Dermis microvascular lymphatic vessel endothelial cell (primary cell): Measurements from ENCODE around the gene ENTREP3. TPM values are rescaled to one million over a fixed set of nuclear protein-coding genes. Genes with fewer than 3 reads are reported as not detected.
"Not testable (repeated sequence)": the region's sequence is repeated elsewhere in the genome, so short reads cannot be mapped to it uniquely, and the experiment has no call there.

Experiments used
- DNase-seq, 2 donors: peaks; one replicate each; pipeline versions ENCODE4 v3.0.0 to v3.0.0-alpha.2; 2010; ENCODE audit warnings: low read depth in 2 of 2
- total RNA-seq: library from RNA; depleted of rRNA; stranded (reverse); fragments of >200 nt; gene quantifications from 2 replicates; pipeline ENCODE4 v1.2.1, GENCODE V29; 2014

ENTREP3 gene
- total RNA-seq, 1 donor from 2014 or later, result 3.0 TPM

DNA sequence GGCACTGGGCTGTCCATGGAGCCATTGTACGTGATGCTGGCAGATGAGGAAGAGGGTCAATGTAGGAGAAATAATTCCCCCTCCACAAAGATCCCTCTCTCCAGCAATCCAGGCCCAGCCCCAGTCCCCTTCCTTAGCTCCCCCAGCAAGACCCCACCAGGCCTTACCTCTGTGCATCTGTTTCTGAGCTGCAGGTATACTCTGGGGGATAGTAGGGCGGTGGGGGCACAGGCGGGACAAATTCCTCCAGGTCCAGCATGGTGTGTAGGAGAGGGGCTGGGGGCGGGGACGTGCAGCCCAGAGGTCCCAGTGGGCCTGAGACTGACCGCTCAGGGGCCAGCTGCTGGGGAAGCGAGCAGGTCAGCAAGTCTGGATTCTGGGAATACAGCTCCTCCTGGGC is 3.7 kb downstream of the ENTREP3 start:
- DNase-seq, result no peak

GRCh38 chr1:155250633-155251449 is 4.4 kb downstream of the ENTREP3 start:
- peak; percentile 78 to 92 for DNase-seq

DNA sequence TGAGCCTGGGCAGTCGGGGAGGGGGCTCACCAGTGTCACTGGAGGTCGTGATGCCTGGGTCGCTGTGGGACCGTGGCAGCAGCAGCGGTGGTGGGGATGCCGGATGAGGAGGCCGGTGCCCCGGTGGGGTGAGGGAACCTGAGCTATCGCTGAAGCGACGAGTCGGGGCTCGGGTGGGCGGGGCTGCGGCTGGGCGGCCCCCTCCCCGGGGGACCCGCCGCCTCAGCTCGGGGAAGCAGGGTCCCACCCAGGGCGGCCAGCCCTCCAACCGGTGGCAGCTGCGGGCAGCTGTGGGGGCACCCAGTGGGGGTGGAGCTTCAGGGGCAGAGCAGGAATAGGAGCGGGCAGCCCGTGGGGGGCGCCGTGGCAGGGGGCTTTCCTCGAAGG is 5.0 kb downstream of the ENTREP3 start:
- DNase-seq, result no peak

- no peak for DNase-seq
Observed at GRCh38 chr1:155247667-155248553, 7.4 kb downstream of the ENTREP3 start.

DNA sequence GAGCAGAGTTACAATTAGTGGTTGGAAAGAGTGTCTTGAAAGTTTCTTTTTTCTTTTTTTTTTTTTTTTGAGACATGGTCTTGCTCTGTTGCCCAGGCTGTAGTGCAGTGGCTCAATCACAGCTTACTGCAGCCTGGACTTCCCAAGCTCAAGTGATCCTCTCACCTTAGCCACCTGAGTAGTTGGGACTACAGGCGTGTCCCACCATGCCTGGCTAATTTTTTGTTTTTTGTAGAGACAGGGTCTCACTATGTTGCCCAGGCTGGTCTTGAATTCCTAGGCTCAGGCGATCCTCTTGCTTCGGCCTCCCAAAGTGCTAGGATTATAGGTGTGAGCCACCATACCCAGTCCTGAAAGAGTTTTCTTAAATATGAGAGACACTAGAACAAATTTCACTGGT is 8.5 kb downstream of the ENTREP3 start:
- DNase-seq, result not testable (repeated sequence)

DNA sequence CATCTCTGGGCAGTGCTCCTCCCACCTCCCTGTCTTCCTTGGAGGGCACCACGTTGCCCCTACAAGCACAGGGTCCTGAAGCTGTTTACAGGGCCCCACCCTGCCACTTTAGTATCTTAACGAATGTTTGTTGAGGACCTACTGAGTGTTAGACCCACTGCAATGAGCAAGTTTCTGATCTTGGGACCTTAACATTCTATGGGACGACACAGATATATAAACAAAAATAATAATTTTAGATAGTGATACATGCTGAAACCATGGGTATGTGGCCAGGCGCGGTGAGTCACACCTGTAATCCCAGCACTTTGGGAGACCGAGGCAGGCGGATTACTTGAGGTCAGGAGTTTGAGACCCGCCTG is 10.1 kb downstream of the ENTREP3 start:
- DNase-seq, result no peak

GRCh38 chr1:155244368-155245162 is 10.7 kb downstream of the ENTREP3 start:
- DNase-seq, result peak; percentile 98 to 99

DNA sequence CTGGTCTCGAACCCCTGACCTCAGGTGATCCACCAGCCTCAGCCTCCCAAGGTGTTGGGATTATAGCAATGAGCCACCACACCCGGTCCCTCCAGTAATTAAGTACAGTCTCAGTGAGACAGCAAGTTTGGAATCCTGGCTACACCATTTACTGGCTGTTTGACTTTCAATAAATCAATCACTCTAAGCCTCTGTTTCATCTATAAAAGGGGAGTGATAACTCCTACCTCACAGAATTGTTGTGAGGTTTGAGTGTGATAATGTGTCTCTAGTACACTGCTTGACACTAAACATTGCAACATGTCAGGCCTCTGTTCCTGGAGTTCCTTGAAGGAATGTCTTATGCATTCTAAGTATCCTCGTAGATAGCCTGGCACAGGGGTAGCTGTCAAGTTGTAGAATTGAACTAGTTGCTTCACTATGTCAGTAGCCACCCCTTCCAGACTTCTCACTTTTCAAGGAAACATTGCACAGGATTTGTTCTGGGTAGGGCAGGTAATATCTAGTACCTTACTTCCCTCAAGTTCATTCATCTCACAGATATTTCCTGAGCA is 12.4 kb downstream of the ENTREP3 start:
- no peak for DNase-seq

- no peak for DNase-seq
Observed at GRCh38 chr1:155241841-155242264, 13.4 kb downstream of the ENTREP3 start.

- peak; percentile 72 to 81 for DNase-seq
Observed at GRCh38 chr1:155241069-155241679, 14.1 kb downstream of the ENTREP3 start.

GRCh38 chr1:155236451-155236850 is 18.8 kb downstream of the ENTREP3 start:
- no peak for DNase-seq

DNA sequence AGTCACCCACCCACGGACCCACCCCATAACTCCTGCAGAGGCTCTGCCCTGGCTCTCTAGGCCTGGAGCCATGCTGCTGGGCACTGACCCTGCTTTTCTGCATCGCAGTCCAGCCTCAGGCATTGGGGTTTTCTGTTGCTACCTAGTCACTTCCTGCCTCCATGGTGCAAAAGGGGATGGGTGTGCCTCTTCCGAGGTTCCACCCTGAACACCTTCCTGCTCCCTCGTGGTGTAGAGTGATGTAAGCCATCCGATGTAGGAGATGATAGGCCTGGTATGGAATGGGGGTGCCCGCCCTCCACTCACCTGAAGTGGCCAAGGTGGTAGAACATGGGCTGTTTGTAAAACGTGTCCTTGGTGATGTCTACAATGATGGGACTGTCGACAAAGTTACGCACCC is 19.9 kb downstream of the ENTREP3 start:
- DNase-seq, result not testable (repeated sequence)

DNA sequence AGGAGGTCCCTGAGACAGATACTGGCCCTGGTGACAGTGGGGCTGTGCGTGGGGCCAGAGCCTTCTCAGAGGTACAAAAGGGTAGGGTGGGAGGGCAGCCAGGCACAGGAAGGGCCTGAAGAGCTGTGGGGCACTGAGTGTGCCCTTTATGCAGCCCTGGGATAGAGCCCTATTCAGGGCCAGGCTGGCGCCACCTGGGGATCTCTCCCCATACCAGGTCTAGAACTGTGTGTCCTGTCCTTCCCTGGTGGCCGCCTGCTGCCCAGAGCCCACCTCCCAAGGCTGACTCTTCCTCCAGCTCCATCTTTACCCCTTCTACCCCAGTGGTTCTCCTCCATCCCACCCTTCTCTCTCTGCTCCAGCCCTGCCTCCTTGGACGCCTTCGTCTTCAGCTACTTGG is 21.8 kb downstream of the ENTREP3 start:
- not testable (repeated sequence) for DNase-seq

GRCh38 chr1:155232001-155232978 is 23.0 kb downstream of the ENTREP3 start:
- peak in 1 of 2 donors; percentile 74 for DNase-seq

DNA sequence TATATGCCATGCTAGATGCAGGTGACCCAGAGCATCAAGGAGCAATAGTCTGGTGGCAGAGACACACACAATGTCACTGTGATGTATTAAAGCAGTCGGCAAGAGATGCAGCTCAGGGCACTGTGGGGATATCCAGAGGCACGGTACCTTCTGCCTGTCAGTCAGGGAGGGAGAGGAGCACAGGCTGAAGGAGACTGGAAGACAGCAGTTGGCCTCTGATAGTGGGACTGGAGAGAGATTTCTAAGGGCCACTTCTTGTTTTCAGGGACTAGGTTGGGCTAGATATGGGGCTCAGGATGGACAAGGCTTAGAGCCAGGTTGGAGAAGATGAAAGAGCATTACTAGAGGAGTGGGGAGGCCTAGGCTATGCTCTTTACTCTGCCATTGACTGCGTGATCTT is 24.0 kb downstream of the ENTREP3 start:
- not testable (repeated sequence) for DNase-seq

- DNase-seq, result no peak
Observed at GRCh38 chr1:155228096-155228427, 27.2 kb downstream of the ENTREP3 start.

- peak; percentile 97 to 99 for DNase-seq
Observed at GRCh38 chr1:155227261-155228095, 27.8 kb downstream of the ENTREP3 start.

- peak in 1 of 2 donors; percentile 79 for DNase-seq
Observed at GRCh38 chr1:155226910-155227260, 28.4 kb downstream of the ENTREP3 start.
